ENCODE data around the gene ZAR1L.

DNA sequence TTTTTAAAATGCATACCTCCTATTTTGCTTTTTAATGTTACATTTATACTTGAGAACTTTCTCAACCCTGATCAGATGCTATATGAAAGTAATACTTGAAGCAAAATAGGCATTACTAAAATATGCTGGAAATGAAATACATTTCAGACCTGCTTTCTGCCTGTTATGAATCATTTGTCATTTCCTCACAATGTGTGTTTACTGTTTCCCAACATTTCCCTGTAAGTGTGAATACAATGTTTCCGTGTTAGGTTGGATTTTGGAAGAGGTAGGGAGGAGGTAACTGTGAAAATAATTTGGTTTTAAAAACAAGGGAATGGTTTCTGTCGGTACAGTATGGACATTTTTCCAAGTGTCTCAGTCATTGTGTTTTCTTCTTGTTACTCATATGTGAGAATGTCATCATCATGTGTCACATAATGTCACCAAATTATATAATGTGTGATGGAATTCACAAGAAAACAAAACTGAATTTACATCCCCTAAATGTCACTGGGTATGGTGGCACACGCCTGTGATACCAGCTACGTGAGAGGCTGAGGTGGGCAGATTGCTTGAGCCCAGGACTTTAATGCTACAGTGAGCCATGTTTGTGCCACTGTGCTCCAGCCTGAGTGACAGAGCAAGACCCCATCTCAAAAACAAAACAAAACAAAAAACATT is 43.0 kb downstream of the ZAR1L start:
- TF ChIP-seq POLR2A (IDR thresholded peaks at IDR 0.05; ENCODE audit: low read depth, low read length) = no peak
- no peak for TF ChIP-seq POLR2AphosphoS5 (IDR thresholded peaks at IDR 0.05; ENCODE audit: low read depth, low read length)
- no peak for TF ChIP-seq SPI1 (IDR thresholded peaks at IDR 0.05; ENCODE audit: low read depth, low read length)
- no peak for TF ChIP-seq POU2F2 (IDR thresholded peaks at IDR 0.05; ENCODE audit: low read depth, low read length)
- no peak for TF ChIP-seq TAF1 (IDR thresholded peaks at IDR 0.05; ENCODE audit: low read depth, low read length)
